NCI-H2171 treated with DMSO at 0.1 percent for 48 hours (cell line): ENCODE measurements around the gene PCNT.

Experiments used
- DNase-seq: peaks from one replicate; lab custom pipeline; 2025; lab: John Stamatoyannopoulos, UW

The PCNT gene, protein sequence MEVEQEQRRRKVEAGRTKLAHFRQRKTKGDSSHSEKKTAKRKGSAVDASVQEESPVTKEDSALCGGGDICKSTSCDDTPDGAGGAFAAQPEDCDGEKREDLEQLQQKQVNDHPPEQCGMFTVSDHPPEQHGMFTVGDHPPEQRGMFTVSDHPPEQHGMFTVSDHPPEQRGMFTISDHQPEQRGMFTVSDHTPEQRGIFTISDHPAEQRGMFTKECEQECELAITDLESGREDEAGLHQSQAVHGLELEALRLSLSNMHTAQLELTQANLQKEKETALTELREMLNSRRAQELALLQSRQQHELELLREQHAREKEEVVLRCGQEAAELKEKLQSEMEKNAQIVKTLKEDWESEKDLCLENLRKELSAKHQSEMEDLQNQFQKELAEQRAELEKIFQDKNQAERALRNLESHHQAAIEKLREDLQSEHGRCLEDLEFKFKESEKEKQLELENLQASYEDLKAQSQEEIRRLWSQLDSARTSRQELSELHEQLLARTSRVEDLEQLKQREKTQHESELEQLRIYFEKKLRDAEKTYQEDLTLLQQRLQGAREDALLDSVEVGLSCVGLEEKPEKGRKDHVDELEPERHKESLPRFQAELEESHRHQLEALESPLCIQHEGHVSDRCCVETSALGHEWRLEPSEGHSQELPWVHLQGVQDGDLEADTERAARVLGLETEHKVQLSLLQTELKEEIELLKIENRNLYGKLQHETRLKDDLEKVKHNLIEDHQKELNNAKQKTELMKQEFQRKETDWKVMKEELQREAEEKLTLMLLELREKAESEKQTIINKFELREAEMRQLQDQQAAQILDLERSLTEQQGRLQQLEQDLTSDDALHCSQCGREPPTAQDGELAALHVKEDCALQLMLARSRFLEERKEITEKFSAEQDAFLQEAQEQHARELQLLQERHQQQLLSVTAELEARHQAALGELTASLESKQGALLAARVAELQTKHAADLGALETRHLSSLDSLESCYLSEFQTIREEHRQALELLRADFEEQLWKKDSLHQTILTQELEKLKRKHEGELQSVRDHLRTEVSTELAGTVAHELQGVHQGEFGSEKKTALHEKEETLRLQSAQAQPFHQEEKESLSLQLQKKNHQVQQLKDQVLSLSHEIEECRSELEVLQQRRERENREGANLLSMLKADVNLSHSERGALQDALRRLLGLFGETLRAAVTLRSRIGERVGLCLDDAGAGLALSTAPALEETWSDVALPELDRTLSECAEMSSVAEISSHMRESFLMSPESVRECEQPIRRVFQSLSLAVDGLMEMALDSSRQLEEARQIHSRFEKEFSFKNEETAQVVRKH (N-terminal part only)

DNA sequence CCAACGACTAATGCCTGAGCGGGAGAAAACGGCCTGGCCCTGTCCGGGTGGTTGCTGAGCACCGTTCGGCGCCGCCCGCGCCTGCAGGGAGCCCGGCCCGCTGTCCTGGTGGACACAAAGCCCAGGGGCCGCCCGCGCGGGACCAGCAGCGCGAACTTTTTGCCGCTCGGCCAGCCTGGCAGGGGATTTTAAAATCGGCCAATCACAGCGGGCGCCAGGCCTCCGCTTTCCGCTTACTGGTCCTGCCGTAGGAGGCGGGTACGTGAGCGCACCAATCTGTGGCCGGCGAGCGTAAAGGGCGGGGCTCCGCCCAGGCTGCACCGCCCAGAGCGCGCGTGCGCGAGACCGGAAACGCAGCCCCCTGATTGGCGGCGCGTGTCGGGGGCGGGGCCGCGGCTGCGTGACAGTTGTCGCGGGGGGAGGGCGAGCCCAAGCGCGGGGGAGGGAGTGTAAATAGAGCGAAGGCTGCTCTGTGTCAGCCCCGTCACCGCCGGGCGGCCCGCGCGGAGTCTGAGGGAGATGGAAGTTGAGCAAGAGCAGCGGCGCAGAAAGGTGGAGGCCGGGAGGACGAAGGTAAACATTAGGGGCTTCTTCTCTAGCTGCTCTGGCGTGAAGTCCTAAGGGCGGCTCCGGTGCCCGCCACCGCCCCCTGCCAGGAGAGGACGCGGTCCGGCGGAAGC lies at the start of gene PCNT, which contains the start of gene C21orf58:
TSS of gene PCNT (plus strand) at position 447 of the 680 bp plus-strand sequence. CDS start at position 520, 73 bp downstream.
TSS of gene C21orf58 (minus strand) at position 161 of the 680 bp plus-strand sequence. CDS start 1,132 bp downstream, outside the sequence.
- DNase-seq: peak; percentile 96

DNA sequence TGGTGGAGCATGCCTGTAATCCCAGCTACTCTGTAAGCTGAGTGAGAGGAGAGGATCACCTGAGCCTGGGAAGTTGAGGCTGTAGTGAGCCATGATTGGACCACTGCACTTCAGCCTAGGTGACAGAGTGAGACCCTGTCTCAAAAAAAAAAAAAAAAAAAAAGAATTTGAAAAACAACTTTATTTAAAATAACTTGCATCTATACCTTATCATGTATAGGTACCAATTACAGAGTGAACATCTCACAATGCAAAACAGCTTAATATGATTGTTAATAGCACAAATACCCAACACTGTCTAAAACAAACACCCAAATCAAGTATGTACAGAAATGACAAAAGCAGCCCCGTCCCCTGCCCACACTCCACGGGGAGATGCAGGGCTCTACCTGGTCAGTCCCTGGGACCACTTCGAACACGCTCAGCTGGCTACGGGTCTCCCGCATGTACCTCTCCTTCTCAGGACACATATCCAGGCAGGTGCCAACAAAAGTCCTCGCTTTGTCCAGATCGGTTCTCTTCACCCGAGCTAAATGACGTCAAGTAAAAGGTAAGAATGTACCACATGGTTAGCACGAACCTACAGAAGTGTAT lies 49.1 kb upstream of the PCNT start:
- no peak for DNase-seq

DNA sequence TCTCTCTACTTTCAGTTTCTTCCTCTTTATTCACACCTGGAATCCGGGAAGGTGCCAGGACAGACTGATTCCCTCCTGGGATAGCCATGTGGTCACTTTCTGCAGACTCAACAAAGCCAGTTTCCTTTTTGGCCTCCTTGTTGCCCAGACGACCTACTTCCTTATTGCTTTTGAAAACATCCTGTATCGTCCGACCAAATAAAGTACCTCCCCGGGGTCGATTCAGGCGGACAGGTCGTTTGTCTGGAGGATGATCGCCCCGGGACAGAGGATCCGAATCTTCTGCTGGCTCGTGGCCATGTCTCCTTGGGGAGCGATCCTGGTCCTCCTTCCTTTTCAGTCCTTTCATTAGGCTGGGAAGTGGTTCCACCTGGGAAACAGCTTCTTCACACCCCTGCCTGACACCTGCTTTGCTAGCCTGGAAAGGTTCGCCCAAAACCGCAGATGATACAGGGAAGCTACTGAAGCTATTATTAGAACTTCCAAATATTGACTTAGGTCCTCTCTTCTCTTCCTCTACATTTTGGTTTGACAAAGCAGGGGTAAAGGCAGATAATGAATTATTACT lies 39.8 kb upstream of the PCNT start:
- no peak for DNase-seq

DNA sequence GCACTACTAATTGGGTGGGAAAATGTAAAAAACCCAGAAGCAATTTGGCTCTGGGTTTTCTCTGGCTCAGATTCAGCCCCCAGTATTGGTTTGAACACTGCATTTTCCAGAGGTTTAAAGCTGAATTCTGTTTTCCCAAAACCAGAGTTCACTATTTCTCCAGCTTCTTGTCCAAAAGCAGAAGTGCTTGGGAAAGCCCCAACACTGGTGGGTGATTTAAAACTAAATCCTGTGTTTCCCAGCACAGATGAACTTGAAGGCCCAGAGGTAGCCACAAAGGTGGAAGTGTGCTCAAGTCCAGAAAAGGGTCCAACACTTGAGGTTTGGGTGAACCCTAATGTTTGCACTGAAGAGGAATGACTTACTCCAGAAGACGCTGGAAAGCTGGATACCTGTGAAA lies 39.2 kb upstream of the PCNT start:
- no peak for DNase-seq

DNA sequence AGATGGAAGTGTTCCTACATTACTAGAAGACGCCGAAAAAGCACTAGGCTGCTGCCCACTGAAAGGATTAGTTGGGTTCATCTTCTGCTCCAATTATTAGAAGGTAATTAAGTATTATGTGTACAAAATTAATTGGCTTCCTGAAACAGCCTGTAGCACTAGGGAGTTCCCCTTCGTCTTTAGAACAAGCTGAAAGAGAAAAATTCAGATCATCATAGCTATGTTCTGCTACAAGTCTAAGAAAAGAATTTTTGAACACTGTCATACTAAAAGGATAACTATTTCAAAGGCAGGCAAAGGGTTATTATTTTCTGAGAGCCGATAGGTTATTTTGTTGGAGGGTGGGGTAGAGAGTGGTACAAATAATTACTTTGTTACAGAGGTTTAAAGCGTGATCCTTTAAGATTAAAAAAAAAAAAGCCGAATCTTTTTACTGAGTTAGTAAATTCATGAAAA lies 38.7 kb upstream of the PCNT start, which contains the start of gene MCM3AP:
TSS of gene MCM3AP (minus strand) at position 406 of the 456 bp plus-strand sequence. CDS start at position 81, 325 bp downstream.
- no peak for DNase-seq

DNA sequence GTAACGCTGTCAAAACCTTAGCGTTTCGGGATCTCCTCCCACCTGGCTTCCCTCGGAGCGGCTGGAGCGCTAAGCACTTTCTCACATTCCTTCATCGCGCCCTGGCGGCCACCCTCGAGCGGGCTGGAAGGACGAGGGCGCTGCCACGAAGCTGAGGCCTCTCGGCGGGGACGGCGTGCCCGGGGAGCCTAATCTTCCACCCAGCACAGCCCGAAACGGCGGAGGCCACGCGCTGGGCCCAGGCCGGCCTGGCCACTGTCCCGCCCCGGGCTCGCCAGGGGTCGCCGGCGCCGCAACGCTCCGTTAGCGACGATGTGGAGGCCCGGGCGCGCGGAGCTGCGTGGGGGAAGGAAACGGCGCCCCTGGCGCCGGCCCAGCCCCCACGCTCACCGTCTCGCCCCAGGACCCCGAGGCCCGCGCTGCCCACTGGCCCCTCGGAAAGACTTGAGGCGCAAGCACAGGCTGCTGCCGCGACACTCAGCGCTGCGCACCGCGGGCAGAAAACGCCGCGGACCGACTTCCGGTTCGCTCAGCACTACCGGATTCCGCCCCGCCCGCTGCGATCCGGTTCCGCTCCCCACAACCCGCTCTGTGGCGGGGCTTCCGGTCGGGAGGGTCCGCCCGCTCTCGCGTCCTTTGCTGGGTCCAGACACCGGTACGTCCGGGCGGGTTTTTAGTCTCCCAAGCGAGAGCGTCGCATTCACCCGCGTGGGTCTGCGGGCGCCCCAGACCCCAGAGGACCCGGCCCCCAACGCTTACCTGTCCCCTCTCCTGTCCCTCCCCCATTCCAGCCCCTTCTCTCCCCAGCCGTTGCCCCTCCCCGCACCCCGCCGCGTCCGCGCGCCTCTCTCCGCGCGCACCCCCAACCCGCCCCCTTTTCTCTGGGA lies 38.0 kb upstream of the PCNT start, which contains the start of gene YBEY:
TSS of gene YBEY (plus strand) at position 582 of the 887 bp plus-strand sequence. CDS start 572 bp downstream, outside the sequence.
- DNase-seq: peak; percentile 90

DNA sequence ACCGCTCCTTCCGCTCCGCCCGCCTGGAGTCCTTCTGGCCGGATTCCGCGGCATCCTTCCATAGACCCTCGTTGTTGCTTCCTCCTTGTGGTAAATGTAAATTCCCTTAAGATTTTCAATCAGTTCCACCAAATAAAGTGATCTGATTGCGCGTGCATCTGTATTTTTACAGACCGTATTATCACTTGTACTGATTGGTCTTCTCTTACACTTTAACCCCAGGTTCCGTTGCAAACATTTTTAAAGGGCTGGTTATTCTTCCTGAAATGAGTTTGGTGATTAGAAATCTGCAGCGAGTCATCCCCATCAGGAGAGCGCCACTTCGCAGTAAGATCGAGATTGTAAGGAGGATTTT lies 37.3 kb upstream of the PCNT start:
- DNase-seq: no peak

DNA sequence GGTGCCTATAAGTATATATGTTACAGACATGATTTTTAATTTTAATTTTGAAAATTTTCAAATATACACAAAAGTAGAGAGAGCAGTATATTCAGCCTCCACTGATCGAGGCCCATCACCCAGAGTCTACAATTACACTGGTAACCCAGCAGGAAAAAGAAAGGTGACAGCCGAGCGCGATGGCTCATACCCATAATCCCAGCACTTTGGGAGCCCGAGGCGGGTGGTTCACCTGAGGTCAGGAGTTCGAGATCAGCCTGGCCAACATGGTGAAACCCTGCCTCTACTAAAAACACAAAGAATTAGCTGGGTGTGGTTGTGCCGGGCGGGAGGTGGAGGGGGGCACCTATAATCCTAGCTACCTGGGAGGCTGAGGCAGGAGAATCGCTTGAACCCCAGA lies 36.4 kb upstream of the PCNT start:
- no peak for DNase-seq

DNA sequence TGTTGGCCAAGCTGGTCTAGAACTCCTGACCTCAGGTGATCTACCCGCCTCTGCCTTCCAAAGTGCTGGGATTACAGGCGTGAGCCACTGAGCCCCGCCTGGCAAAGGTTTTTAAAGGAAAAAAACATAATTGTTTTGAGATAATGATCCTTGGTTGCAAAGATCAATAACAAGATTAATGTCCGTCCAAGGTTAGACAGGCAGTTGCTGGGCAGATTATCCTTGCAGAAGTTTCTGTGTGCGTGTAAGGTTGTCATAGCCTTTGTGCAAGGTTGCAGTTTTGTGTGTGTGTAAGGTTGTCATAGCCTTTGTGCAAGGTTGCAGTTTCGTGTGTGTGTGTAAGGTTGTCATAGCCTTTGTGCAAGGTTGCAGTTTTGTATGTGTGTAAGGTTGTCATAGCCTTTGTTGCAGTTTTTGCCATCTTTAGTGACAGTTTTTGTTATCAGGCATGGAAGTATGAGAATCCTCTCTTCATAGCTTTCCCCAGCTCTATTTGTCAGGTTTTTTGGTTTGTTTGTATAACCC lies 34.2 kb upstream of the PCNT start:
- DNase-seq: no peak

DNA sequence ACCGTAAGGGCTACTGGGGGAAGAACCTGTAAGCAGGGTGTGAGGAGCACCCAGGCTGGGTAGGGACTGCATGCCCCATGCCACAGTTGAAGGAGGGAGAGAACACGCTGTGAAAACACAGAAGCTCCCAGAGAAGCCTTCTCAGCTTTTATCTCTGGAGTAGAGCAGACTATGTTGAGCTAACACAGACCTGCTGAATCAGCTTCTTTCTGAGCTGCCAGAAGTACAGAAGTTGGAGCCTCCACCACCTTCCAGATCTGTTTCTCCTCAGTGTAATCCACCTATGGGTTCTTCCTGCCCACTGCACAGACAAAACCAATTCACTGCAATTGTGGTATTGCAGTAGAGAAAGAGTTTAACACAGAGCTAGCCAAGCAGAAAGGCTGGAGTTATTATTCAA lies 32.4 kb upstream of the PCNT start:
- DNase-seq: no peak

DNA sequence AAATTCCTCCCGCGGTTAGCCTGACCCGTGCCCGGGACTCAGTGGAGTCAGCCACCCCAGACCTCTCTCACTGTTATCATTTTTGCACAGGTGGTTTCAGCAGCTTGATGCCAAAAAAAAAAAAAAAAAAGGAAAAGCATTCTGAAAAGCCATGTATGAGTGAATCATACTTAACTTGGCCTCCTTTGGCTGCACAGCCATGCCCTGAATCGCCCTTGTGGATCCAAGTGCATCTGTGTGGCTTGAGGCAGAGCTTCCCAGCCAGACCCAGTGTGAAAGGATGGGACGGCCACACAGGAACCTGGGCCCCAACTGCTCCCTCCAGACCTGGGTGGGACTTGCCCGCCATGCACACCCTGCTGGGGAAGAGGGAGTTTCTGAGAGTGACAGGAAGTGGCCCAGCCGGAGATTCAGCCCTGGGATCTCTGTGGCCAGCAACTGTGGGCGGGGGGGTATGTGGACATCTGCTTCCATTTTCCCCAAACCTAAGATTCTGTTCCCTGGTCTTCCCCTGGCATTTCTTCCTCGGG lies 29.2 kb upstream of the PCNT start:
- no peak for DNase-seq

DNA sequence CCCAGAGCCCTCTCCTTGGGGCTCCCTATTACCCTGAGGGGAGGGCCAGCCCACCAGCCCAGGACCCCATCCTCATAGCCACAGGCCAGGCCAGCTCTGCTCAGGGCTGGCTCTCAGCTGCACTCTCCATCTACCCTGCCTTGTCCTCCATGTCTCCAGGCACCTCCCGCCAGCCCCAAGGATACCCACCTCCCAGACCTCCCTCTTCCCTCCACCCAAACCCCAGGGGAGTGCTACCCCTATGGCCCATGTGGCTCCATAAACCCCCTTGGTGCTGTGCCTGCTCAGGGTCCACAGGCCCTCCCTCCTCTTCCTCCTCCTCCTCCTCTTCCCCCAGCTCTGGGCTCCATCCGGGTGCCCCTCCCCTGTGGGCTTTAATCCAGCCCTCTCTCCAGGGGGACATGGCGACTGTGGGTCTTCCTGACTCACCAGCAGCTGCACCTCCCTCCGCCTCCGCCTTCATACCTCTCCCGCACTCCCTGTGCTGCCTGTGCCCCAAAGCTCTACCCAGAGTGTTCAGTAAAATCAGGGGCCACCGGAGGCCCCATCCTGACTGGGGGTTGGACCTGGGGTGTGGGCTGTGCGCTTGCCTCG lies 28.7 kb upstream of the PCNT start:
- DNase-seq: no peak

DNA sequence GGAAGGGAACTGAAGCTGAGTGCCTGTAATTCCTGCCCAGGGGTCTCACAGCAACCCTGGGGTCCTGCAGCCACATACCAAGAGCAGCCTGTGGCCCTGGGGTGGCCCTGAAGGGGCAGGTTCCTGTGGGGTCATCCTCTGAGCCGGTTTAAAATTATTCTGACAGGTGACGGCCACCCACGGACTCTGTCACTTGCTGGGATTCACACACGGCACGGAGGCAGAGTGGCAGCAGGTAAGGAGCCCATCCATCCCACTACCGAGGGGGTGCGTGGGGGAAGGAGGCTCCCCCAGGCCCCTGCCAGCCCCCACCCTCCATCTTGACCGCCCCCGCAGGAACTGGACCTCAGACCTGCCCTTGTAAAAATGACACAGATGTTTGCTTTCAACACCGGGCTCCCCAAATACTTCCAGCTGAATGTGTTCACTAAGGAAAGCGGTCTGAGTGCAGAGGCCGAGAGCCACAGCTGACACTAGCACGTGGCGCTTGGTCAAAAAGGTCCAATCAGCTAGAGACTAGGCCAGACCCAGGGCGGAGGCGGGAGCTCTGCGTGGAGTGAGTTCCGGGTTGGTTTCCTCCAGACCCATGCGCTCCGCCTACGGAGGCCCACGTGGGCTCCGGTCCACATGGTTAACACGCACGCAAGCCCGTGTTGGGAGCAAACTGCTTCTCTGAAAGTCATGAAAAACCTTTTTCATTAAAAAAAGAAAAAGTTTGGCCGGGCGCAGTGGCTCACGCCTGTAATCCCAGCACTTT lies 27.8 kb upstream of the PCNT start:
- no peak for DNase-seq

DNA sequence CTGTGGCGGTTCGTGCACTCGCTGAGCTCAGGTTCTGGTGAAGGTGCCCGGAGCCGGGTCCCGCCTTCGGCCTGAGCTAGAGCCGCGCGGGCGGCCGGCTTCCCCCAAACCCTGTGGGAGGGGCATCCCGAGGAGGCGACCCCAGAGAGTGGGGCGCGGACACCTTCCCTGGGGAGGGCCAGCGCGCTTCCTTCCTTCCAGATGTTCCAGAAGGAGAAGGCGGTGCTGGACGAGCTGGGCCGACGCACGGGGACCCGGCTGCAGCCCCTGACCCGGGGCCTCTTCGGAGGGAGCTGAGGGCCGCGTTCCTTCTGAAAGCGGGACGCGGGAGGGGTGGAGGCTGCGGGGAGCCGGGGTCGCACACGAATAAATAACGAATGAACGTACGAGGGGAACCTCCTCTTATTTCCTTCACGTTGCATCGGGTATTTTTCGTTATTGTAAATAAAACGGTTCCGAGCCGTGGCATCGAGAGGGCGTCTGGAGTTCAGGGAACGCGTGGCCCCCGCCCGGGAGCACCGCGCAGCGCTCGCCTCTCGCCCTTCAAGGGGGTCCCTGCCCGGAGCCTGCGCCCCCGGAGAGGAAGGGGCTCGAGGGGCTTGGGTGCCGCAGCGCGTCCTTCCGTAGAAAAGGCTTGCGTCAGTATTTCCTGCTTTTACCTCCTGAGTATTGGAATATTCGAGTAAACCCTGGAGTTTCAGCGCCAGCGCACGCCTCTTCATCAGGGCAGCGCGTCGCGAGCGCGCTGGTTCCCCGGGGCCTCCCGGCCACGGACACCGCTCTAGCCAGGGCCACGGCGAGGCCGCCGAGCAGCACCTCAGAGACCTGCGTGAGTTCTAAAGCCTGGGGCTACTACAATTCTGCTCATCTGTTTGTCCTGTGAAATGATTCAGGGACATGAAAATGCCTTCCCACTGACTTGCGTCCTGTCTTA lies 26.4 kb upstream of the PCNT start:
- DNase-seq: peak; percentile 50

DNA sequence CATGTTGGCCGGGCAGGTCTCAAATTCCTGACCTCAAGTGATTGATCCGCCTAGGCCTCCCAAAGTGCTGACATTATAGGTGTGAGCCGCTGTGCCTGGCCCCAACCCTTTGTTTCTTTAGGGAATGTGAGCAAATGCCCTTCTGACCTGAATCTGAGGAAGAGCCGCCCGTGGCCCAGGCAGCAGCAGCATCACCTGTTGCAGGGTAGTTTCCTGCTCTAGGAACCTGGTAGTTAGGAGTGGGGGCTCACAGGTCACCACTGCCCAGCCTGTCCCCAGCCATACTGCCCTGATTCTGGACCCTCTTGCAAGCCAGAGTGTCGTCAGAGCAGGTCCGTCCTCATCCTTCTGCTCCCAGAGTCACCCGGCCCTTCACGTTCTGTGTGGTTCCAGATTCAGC lies 24.8 kb upstream of the PCNT start:
- no peak for DNase-seq

DNA sequence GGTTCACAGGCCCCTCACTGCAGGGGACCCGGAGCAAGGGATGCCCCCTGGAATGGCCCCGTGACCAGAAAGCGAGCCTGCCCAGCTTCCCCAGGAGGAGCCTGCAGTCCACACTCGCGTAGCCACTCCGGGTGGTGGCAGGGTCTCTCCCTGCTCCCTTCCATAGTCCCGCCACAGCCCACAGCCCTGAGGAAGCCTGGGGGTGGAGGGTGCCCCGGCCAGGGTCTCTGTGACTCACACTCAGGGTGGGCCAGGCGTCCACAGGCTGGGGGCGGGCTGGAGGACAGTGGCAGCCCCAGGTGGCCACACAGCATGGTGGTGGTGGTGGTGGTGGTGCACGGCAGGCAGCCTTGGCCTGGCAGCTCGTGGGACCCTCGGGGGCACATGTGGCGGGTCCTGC lies 22.2 kb upstream of the PCNT start:
- DNase-seq: no peak

DNA sequence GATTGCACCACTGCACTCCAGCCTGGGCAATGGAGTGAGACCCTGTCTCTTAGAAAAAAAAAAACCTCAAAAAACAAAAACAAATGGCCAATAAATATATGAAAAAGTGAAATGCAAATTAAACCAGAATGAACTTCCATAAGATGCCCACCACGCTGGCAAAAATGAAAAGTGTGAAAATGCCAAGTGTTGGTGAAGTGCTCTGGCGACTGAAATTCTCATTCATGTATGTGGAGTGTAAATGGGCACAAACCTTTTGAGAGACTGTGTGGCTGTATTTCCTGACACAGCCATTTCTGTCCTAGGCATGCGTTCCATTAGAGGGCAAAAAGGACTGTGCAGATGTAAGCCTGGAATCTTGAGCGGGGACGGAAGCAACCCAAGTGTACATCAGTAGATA lies 19.5 kb upstream of the PCNT start:
- no peak for DNase-seq
